WTC11 (cell line): ENCODE data around the gene CCDC141. TPM values are rescaled to one million over a fixed set of nuclear protein-coding genes. Genes with fewer than 3 reads are reported as not detected.

Source experiments
- ATAC-seq: fragments of 200-7000 bp; cut with Tn5 transposase; 2 replicates; pipeline ENCODE4 v1.10.0; 2021; ENCODE audit warnings: mild to moderate bottlenecking, moderate library complexity
- CTCF ChIA-PET: fragments of 300-600 bp; sonication (Branson Sonifier 250); formaldehyde crosslinking; loops from one replicate; lab custom pipeline; 2021; ENCODE audit warnings: antibody characterized with exemption; lab: Charles Lee
- POLR2A ChIA-PET: fragments of 350-600 bp; sonication (Branson Sonifier 250); formaldehyde crosslinking; loops from one replicate; lab custom pipeline; 2021; ENCODE audit warnings: antibody characterized with exemption; lab: Charles Lee
- DNase-seq: peaks from one replicate; pipeline ENCODE4 v3.0.0; 2021; ENCODE audit warnings: low spot score
- H3K27ac Mint-ChIP-seq: 2 replicates; pipeline ENCODE4 v1.8.0; 2021; ENCODE audit warnings: mixed read lengths
- H3K27me3 Mint-ChIP-seq: 2 replicates; pipeline ENCODE4 v1.8.0; 2021; ENCODE audit warnings: low read depth, mild to moderate bottlenecking, moderate library complexity, mixed read lengths
- H3K36me3 Mint-ChIP-seq: 2 replicates; pipeline ENCODE4 v1.8.0; 2021; ENCODE audit warnings: mixed read lengths
- H3K4me1 Mint-ChIP-seq: 2 replicates; pipeline ENCODE4 v1.8.0; 2022; ENCODE audit warnings: mixed read lengths
- H3K4me3 Mint-ChIP-seq: 2 replicates; pipeline ENCODE4 v1.8.0; 2021; ENCODE audit warnings: mild to moderate bottlenecking, moderate library complexity, mixed read lengths
- H3K9me3 Mint-ChIP-seq: 2 replicates; pipeline ENCODE4 v1.8.0; 2021; ENCODE audit warnings: mixed read lengths
- AR ChIP-seq: fragments of 250-450 bp; sonication (Bioruptor Pico); IDR thresholded peaks from 2 replicates; pipeline ENCODE4 v1.9.0; 2021; ENCODE audit warnings: mild to moderate bottlenecking
- ARID4B ChIP-seq: sonication (generic); formaldehyde crosslinking; IDR thresholded peaks from 2 replicates; pipeline ENCODE4 v1.8.0; 2023; ENCODE audit warnings: missing genetic modification reagents, mild to moderate bottlenecking, borderline replicate concordance
- ATF2 ChIP-seq: sonication (generic); formaldehyde crosslinking; IDR thresholded peaks from 2 replicates; pipeline ENCODE4 v1.8.1; 2022; ENCODE audit warnings: low read depth, missing genetic modification reagents, borderline replicate concordance
- ATF3 ChIP-seq: sonication (generic); formaldehyde crosslinking; conservative IDR thresholded peaks from 2 replicates; pipeline ENCODE4 v1.8.1; 2022; ENCODE audit warnings: mild to moderate bottlenecking, missing genetic modification reagents
- CBFB ChIP-seq: sonication (generic); formaldehyde crosslinking; IDR thresholded peaks from 2 replicates; pipeline ENCODE4 v1.8.1; 2022; ENCODE audit warnings: mild to moderate bottlenecking, low read depth, missing genetic modification reagents
- E2F1 ChIP-seq: sonication (generic); formaldehyde crosslinking; IDR thresholded peaks from 2 replicates; pipeline ENCODE4 v1.8.0; 2022; ENCODE audit warnings: mild to moderate bottlenecking, missing genetic modification reagents
- E2F4 ChIP-seq: sonication (generic); formaldehyde crosslinking; IDR thresholded peaks from 2 replicates; pipeline ENCODE4 v1.8.1; 2022; ENCODE audit warnings: low read depth, mild to moderate bottlenecking, moderate library complexity, missing genetic modification reagents, borderline replicate concordance
- FOXK1 ChIP-seq: sonication (generic); formaldehyde crosslinking; IDR thresholded peaks from 2 replicates; pipeline ENCODE4 v1.8.0; 2022; ENCODE audit warnings: mild to moderate bottlenecking, moderate library complexity, missing genetic modification reagents
- FOXP4 ChIP-seq: sonication (generic); formaldehyde crosslinking; IDR thresholded peaks from 2 replicates; pipeline ENCODE4 v1.8.0; 2022; ENCODE audit warnings: mild to moderate bottlenecking, missing genetic modification reagents
- GRHL2 ChIP-seq: fragments of 250-450 bp; sonication (Bioruptor Pico); IDR thresholded peaks from 2 replicates; pipeline ENCODE4 v1.8.0; 2022; ENCODE audit warnings: mild to moderate bottlenecking, moderate library complexity; ENCODE audit not compliant: insufficient replicate concordance, severe bottlenecking
- HMGXB4 ChIP-seq: sonication (generic); formaldehyde crosslinking; IDR thresholded peaks from 2 replicates; pipeline ENCODE4 v1.8.1; 2023; ENCODE audit warnings: mild to moderate bottlenecking, moderate library complexity, missing genetic modification reagents
- MYBL2 ChIP-seq: sonication (generic); formaldehyde crosslinking; IDR thresholded peaks from 2 replicates; pipeline ENCODE4 v1.8.1; 2023; ENCODE audit warnings: mild to moderate bottlenecking, moderate library complexity, missing genetic modification reagents
- PRRX2 ChIP-seq: fragments of 250-450 bp; sonication (Bioruptor Pico); IDR thresholded peaks from 2 replicates; pipeline ENCODE4 v1.8.0; 2021; ENCODE audit warnings: mild to moderate bottlenecking
- RELA ChIP-seq: sonication (generic); formaldehyde crosslinking; IDR thresholded peaks from 2 replicates; pipeline ENCODE4 v1.8.1; 2022; ENCODE audit warnings: missing genetic modification reagents, mild to moderate bottlenecking, borderline replicate concordance
- TCF7 ChIP-seq: sonication (generic); formaldehyde crosslinking; IDR thresholded peaks from 2 replicates; pipeline ENCODE4 v1.8.0; 2022; ENCODE audit warnings: mild to moderate bottlenecking, low read depth, missing genetic modification reagents, moderate library complexity
- ZBTB43 ChIP-seq: sonication (generic); formaldehyde crosslinking; IDR thresholded peaks from 2 replicates; pipeline ENCODE4 v1.8.1; 2023; ENCODE audit warnings: mild to moderate bottlenecking, missing genetic modification reagents
- ZNF219 ChIP-seq: sonication (generic); formaldehyde crosslinking; IDR thresholded peaks from 2 replicates; pipeline ENCODE4 v1.8.0; 2023; ENCODE audit warnings: missing genetic modification reagents, mild to moderate bottlenecking, borderline replicate concordance
- ZNF263 ChIP-seq: sonication (generic); formaldehyde crosslinking; IDR thresholded peaks from 2 replicates; pipeline ENCODE4 v1.8.1; 2022; ENCODE audit warnings: low read depth, mild to moderate bottlenecking, moderate library complexity, missing genetic modification reagents
- total RNA-seq: library from RNA; stranded (reverse); gene quantifications from 3 replicates; pipeline ENCODE4 v1.2.3, GENCODE V29; 2021

Gene CCDC141
- total RNA-seq, 1 experiment from 2014 or later, result 8.5 TPM

- CTCF ChIA-PET, result no interaction called here
- ATAC-seq (no peak), DNase-seq (no peak)
- Mint-ChIP-seq H3K27ac (no peak overlapping the region), H3K27me3 (no peaks in the 10 kb centered on the region), H3K9me3 (peaks cover 49% of the 10 kb centered on the region), H3K4me3 (no peak overlapping the region), H3K36me3 (peaks cover 52% of the 10 kb centered on the region), H3K4me1 (no peaks in the 10 kb centered on the region)
- POLR2A ChIA-PET, result no interaction called here
- TF ChIP-seq CBFB (CRISPR knock-in tag), result no peak
- no peak for TF ChIP-seq ZBTB43 (CRISPR knock-in tag)
- no peak for TF ChIP-seq ATF3 (CRISPR knock-in tag)
- TF ChIP-seq FOXP4 (CRISPR knock-in tag), result no peak
- TF ChIP-seq ZNF219 (CRISPR knock-in tag), result no peak
- no peak for TF ChIP-seq MYBL2 (CRISPR knock-in tag)
Observed at GRCh38 chr2:178934571-178934970, 115.4 kb downstream of the CCDC141 start.

- peaks cover 49% of the 10 kb centered on the region for H3K9me3 Mint-ChIP-seq
- no peak overlapping the region for H3K27ac Mint-ChIP-seq
- H3K4me3 Mint-ChIP-seq, result no peak overlapping the region
- peaks cover 52% of the 10 kb centered on the region for H3K36me3 Mint-ChIP-seq
- no peaks in the 10 kb centered on the region for H3K27me3 Mint-ChIP-seq
- DNase-seq (no peak), ATAC-seq (no peak)
- ChIA-PET POLR2A (no interaction called here), CTCF (no interaction called here)
- H3K4me1 Mint-ChIP-seq, result no peaks in the 10 kb centered on the region
- TF ChIP-seq HMGXB4 (CRISPR knock-in tag) (no peak), E2F1 (CRISPR knock-in tag) (no peak), FOXK1 (no peak), ATF2 (CRISPR knock-in tag) (no peak), ZNF263 (CRISPR knock-in tag) (no peak), E2F4 (no peak), PRRX2 (CRISPR knock-in tag) (no peak), ARID4B (CRISPR knock-in tag) (no peak), RELA (no peak), TCF7 (no peak), AR (no peak), GRHL2 (CRISPR knock-in tag) (no peak)
Observed at GRCh38 chr2:178933493-178933892, 116.4 kb downstream of the CCDC141 start.
